ENCODE results near the gene GRIP2.

The GRIP2 gene

DNA sequence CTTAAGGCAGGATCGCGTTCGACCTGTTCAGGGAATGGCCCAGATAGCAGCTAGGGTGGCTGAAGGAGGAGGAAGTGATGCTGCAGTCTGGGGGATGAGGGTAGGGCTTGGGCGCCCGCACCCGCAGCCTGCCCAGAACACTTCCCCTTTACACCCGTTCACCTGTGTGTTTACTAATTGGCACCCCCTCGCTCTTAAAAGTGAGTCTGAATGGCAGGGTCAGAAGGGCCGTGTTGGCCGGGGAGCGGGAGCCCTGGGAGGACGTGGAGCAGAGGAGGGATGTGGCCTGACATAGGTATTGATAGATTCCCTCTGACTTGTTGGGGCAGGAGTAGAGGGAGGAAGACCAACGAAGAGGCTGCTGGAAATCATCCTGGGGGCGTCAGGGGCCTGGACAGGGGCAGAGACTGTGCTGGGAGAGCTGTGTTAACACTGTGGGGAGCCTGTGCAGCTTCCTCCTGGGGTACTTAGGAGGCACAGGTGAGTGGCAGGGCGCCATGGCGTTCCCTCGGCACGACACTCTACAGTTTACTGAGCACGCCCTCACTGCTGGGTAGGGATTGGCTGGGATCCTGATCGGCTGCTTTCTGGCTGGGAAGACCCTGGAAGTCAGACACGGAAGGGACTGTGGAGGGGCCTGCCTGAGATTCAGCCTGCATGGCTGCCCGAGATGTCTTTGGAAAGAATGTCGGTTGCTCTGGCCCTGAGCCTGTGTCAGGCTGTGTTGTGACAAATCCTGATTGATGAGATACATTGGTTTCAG lies 86.1 kb downstream of the GRIP2 start:
- DNase-seq (ENCODE audit: low spot score): no peak

DNA sequence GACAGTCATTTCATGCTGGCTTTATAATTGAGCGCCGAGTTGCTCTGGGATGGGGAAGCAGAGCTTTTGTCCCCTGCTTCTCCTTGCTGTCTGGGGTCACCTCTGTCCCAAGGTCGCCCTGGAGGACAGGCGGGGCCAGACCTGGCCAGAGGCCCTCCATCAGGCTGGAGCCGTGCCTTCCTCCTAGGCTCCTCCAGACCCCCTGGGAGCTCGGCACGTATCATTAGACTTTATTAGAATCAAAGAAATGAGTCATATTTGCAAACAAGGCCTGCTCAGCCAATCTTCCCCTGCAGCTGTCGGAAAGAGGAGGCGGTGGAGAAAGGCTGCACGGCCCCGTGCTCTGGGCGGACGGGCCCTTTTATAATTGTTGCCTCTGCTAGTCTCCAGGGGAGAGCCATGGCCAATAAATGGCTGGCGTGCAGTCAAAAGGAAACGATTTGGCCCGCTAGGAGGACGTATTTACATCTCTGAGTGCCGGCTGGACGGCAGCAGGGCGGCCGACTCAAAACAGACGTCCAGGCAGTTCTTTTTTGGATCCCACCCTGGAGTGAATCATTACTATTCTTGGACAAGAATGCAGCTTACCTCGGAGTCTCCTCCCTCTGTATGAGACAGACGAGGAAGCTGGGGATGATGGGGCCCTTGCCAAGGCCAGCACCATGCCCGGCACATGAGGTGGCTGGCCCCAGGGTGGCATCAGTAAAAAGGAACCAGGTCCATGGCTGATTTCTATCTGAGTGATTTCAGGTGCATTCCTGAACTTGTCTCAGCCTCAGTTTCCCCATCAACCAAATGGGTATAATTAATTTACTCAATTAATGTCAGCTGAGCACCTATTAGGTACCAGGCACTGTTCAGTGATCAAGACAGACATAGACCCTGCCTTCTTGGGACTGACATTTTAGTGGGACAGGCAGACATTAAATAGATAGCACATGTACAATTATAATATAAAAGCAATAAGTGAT lies 87.1 kb downstream of the GRIP2 start:
- DNase-seq (ENCODE audit: low spot score): peak; percentile 88

DNA sequence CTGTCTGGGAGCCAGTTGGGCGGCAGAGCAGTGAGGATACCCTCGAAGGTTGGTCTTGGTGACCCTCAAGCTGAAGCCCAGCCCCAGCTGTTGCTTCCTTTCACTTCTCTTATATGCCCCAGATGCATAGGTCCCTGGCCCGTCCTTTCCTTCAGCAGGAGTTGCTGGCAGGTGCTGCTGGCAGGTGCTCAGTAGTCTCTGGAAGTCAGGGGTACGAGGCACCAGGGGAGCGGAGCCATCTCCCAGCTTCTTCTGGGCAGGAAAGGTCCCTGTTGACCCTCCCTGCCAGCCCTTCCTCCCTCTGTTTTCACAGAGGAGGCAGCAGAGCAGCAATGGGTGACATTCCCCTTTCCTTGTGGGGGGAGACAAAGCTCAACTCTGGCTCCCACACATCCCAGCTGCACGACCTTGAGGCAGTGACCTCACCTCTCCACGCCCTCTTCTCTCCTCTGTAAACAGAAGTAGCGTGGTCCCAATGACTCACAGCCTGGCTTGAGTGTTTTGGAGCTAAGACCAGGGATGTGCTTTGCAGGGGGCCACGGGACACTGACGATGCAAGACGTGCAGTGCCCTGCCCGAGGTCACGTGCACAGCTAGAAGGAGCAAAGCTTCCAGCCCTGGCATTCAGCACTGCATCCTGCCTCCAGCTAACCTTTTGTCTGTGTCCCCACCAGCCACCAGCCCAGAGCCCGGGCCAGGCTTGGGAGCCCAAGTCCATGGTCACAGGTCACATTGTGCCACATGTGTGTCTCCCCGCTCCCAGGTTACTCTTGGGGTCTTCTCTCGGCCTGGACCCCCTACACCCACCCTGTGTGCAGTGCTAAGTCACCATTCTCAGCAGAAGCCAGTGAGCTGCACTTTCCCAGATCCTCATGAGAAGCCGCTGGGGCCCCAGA lies 88.0 kb downstream of the GRIP2 start:
- peak; percentile 47 for DNase-seq (ENCODE audit: low spot score)

DNA sequence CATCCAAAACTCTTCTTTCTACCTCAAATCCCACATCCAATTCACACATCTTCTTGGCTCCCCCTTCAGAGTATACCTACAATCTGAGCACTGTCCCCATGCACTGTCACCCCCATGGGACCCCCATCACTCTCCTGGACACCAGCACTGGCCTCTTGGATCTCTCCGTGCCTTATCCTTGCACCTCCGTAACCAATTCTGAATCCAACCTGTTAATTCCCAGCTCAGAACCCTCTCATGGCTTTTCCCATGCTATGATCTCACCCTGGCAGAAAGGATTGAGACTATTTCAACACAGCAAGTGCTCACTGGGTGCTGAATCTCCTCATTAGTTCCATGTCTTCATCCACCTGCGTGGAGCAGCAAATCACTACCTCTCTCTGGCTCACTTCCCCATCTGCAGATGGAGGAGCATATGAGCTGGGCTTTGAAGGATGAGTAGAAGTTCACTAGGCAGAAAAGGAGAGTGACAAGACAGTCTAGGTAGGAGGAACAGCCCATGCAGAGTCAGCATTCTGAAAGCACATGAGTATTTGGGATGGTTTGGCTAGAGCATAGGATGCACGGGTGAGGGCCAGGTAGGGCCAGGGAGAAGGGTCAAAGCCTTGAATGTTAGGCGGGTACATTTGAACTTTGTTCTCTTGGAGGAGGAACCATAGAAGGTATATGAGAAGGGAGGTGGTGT lies 89.1 kb downstream of the GRIP2 start:
- DNase-seq (ENCODE audit: low spot score): no peak

DNA sequence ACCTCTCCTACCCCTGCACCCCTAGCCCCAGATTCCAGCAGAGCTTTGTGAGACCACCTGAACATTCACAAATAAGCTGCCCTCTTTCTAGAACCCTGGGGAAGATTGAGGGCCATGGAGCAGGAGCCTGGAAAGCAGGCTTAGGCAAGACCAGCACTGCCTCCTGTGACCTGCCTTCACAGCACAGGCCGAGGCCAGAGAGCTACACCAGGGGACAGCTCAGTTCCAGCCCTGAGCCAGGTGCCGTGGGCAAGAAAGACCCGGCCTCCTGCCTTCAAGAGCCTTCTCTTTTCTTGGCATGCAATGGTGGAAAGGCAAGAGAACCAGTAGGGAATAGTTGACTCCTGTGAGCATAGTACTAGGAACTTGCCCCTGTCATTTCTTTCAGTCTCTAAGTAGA lies 89.6 kb downstream of the GRIP2 start:
- no peak for DNase-seq (ENCODE audit: low spot score)

DNA sequence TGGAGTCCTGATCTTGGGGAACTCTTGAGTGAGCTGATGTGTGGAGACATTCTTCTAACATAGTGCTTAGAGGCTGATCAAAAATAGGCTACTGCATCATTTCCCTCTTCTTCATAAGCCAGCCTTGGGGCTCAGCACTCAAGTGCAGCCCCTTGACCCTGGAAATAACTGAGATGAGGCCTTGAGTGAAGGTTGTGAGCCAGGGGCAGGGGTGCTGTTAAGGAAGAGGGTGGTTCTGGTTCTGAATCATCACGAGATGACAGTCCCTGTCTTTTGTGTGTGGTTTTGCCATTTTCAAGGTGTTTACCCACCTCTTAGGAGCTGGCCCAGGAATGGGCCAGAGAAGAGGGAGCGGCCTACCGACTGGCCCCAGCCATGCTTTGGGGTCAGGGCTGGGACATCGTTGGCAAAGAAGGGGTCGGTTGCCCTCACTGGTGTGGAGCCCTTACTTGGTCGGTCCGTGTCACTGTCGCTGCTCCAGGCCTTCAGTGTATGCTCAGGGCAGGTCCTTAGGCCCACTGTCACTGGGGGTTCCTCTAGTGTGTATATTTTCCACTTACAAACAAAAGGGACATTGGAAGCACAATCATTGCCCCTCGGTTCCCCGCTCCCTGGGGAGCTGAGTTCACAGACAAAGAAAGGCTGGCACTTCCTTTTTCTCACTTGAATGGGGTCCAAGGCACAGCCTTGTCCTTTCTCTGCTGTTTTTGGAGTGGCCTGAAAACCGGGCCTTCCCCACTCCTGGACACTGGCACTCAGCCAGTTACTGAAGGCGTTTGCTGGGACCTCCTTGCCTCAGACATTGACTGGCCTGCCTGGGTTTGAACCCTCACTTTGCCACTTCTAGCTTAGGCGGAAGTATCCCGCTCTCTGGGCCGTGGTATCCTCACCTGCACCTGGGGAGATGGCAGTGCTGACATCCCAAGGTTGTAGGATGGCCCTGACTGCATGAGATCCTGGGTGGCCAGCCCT lies 91.1 kb downstream of the GRIP2 start:
- DNase-seq (ENCODE audit: low spot score): no peak

DNA sequence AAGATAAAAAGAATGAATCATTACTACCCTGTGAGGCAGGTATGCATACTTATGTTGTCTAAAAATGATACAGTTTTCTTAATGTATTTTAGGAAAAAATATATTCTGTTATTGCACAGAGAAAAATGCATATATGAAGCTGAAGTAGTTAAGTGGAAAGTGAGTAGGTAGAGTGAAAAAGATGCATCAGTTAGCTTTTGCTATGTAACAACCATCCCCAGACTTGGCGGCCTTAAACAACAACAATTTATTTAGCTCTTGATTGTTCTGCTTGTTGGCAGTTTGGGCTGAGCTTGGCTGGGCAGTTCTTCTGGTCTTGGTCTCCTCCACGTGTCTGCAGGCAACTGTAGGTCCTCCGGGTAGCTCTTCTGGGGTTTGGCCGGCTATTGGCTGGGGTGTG lies 92.1 kb downstream of the GRIP2 start:
- DNase-seq (ENCODE audit: low spot score): no peak

DNA sequence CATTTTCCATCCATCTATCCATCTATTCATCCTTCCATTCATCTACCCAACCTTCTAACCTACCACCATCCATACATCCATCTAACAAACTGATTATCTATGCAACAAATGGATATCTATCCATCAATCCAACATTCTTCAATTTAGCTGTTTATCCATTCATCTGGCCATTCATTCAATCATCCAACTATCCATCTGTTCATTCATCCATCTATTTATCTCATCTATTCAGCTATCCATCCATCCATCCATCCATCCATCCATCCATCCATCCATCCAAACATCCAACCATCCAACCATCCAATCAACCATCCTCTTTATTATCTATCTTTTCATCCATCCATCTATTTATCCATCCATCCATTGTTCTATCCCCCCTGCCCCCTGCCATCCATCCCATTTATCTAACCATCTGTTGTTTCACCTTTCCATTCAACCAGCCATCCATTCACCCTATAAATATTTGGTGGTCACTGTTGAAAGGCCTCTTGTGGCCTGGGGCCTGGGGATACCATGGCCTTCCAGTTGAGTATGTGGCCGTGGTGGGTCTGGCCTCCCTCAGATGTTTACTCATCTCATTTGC lies 93.1 kb downstream of the GRIP2 start:
- DNase-seq (ENCODE audit: low spot score): no peak

DNA sequence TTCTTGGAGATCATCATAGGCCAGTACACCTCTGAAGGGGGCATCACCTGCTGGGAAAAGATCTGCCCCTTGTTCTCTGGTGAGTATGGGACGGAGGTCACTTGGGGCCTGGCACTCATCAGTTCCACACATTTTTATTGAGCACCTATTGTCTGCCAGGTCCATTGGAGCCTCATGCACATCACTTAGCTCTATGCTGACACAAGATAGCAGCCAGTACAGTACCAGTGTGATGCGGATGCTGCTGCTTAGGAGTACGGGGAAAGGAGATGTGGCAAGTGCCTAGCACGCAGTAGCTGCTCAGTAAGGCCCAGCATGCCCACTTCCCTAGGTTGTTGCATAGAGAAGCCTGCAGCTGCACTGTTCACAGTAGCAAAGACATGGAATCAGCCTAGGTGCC lies 94.4 kb downstream of the GRIP2 start:
- no peak for DNase-seq (ENCODE audit: low spot score)

DNA sequence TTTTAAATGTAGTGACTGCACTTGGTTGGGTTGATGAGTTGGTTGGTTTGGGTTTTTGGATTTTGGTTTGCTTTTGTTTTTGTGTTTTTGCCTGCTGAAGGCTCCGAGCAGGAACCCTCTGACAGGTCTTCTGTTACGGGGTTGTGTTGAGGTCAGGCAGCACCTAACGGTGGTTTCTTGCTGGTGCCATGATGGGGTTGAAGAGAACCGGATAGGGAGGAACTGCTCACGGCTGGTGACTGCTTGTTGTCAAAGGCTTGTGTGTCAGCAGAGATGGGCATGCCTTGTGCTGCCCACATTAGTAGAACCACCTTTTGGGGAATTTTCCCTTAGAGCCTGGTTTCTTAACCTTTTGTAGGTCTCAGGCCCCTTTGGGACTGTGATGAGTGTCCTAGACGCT lies 95.8 kb downstream of the GRIP2 start:
- DNase-seq (ENCODE audit: low spot score): no peak

DNA sequence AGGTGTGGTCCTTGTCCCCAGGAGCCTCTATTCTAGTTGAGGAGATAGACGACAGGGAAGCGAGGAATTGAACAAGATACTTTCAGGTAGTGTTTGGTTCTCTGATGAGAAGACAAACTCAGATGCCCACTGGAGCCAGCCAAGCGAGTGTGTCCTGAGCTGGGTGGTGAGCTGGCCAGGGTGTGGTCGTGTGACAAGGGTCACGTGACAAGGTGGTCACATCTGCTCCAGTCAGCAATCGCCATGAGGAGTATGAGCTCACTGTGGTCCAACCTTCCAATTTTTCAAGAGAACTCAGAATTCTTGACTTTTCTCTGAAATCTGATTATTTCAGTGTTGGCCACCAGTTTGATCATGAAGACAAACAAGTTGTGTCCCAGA lies 98.2 kb downstream of the GRIP2 start:
- DNase-seq (ENCODE audit: low spot score): no peak

DNA sequence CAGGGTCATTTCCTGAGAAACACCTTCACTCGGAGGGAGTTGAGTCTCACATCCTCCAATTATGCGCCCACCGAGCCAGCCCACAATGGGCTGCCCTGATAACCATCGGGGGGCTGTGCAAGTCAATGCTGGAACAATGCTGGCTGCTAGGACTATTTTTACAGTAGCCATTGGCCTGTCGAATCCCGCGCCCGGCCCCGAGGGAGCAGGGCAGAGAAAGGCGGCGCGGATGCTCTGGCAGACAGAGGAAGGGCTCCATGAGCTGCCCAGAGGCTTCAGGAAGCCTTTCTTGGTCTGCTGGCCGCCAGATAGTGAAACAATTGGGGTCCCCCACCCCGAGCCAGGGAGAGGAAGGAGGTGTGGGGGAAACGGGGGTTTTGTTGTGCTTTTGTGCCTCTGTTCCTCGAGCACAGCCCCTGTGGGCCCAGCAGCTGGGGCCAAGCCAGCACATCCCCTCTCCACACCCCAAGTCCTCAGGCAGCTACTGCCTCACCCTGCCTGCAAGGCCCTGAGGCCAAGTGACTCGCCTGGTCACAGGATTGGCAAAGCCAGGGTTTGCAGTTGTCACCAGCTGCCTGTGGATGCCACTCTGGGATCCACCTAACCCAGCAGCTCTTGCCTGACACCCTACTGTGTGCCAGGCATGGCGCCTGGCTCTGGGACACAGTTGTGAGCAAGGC lies 98.8 kb downstream of the GRIP2 start:
- no peak for DNase-seq (ENCODE audit: low spot score)

DNA sequence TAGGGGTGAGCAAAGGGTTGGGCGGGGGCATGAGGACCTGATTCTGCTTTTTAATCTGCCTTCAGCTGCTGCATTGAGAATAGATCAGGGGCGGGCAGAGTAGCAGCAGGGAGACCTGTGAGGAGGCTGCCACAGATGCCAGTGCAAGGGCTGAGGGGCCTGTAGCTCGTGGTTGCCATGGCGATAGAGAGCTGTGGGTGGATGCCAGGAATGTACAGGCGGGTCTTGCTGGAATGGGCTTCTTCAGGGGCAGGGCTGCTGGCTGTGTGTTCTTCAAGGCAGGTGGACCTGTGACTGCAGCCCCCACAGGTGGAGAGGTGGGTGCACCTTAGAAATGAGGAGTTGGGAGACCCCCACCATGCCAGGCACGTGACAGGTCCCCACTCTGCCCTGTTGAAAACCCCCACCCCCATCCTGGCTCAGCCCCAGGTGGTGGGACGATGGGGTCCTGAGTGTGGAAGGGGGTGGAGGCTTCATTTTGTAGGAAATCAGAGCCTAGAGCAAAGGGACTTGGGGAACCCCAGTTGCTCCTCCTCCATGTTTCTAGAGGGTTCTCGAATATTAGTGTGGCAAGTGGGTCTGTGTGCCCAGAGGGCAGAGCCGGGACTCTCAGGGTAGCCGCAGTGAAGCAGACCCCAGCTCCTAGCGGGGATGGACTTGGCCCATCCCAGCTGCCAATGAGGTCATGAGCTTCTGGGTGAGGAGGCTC lies 99.5 kb downstream of the GRIP2 start:
- DNase-seq (ENCODE audit: low spot score): peak; percentile 73

DNA sequence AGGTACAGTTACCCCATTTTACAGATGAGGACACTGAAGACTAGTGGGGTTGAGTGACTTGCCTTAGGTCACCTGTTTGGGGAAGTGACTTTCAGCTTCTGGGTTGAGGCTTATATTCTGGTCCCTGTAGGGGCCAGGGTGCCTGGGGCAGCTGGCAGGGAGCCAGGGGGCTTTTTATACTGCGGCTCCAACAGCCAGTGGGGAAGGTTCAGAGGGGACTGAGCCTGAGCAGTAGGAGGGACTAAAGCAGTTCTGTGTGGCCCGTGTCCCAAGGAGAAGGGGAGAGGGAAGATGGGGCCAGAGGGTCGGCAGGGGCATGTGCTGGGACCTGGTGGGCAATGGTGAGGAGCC lies 100.0 kb downstream of the GRIP2 start:
- DNase-seq (ENCODE audit: low spot score): no peak

DNA sequence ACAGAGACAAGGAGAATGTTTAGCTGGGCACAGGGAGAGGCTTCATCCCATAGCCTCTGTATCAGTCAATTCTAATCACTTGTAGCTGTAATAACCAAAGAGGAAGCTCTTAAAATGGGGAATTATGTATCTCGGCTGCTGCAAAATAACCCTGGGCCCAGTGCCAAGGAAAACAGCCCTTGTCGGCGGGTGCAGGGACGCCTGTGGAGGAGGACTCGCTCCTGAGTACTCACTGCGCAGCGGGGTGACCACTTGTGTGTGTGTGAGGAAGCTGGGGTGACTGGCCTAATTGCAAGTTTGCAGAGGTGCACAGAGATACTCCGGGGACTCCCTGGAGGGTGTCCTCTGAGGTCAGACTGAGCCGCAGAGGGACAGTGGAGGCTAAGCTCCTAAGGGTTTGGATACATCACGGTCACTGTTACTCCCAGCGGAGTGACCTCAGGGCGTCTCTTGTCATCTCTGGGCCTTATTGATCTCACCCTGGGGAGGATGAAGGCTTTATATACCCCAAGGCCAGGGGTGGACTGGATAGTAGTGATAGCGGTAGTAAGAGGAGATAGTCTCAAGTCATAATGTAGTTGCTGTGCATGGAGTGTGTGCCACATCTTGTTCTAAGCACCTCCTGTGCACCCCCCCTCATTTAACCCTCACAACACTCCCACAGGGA lies 100.5 kb downstream of the GRIP2 start:
- DNase-seq (ENCODE audit: low spot score): peak; percentile 32

Measured in Ammon's horn (tissue), 1 donor.